ENCODE data around the gene RAP1A. TPM values are rescaled to one million over a fixed set of nuclear protein-coding genes. Genes with fewer than 3 reads are reported as not detected.
A peak's percentile ranks its signal among the peaks of the same experiment; 100 is the strongest.

Gene RAP1A
- 27.6 TPM for polyA plus RNA-seq (2012; ENCODE audit: insufficient read depth, insufficient read length, low read depth)

- Histone ChIP-seq H3K36me3 (no peaks in the 10 kb centered on the region), H3K4me1 (no peaks in the 10 kb centered on the region), H3K9me3 (no peaks in the 10 kb centered on the region), H3K4me3 (ENCODE audit: low read depth, low read length) (peak within 1 kb of the TSS; percentile 82), H3K27me3 (no peaks in the 10 kb centered on the region)
- TF ChIP-seq CTCF (IDR thresholded peaks at IDR 0.05; ENCODE audit: low read depth, low read length): no peak
- peak; percentile 97 for DNase-seq
These were observed at the start of gene RAP1A for GRCh38 chr1:111619635-111620440. Gene RAP1A, plus strand, starts transcription at chr1:111619789. Its CDS starts 71,572 bp downstream, at chr1:111691361.

- Histone ChIP-seq H3K4me1 (no peaks in the 10 kb centered on the region), H3K4me3 (ENCODE audit: low read depth, low read length) (no peak overlapping the region), H3K27me3 (no peaks in the 10 kb centered on the region), H3K9me3 (no peaks in the 10 kb centered on the region), H3K36me3 (no peaks in the 10 kb centered on the region)
- no peak for DNase-seq
- TF ChIP-seq CTCF (IDR thresholded peaks at IDR 0.05; ENCODE audit: low read depth, low read length): no peak
These were observed 49.7 kb upstream of the RAP1A start for GRCh38 chr1:111569913-111570312.

GRCh38 chr1:111570781-111571181 lies 48.8 kb upstream of the RAP1A start:
- H3K27me3 ChIP-seq: no peaks in the 10 kb centered on the region
- no peaks in the 10 kb centered on the region for H3K4me1 ChIP-seq
- H3K9me3 ChIP-seq: no peaks in the 10 kb centered on the region
- peak; percentile 37 for DNase-seq
- no peaks in the 10 kb centered on the region for H3K36me3 ChIP-seq
- TF ChIP-seq CTCF (IDR thresholded peaks at IDR 0.05; ENCODE audit: low read depth, low read length): peak; percentile 44
- no peak overlapping the region for H3K4me3 ChIP-seq (ENCODE audit: low read depth, low read length)

GRCh38 chr1:111571239-111571638 lies 48.4 kb upstream of the RAP1A start:
- Histone ChIP-seq H3K27me3 (no peaks in the 10 kb centered on the region), H3K9me3 (no peaks in the 10 kb centered on the region), H3K36me3 (no peaks in the 10 kb centered on the region), H3K4me3 (ENCODE audit: low read depth, low read length) (no peak overlapping the region), H3K4me1 (no peaks in the 10 kb centered on the region)
- no peak for DNase-seq
- TF ChIP-seq CTCF (IDR thresholded peaks at IDR 0.05; ENCODE audit: low read depth, low read length): no peak

- H3K4me3 ChIP-seq (ENCODE audit: low read depth, low read length): no peak overlapping the region
- DNase-seq: no peak
- no peaks in the 10 kb centered on the region for H3K9me3 ChIP-seq
- H3K4me1 ChIP-seq: peaks cover 5% of the 10 kb centered on the region; the same call in 1 of the 2 replicates
- no peak for TF ChIP-seq CTCF (IDR thresholded peaks at IDR 0.05; ENCODE audit: low read depth, low read length)
- H3K27me3 ChIP-seq: no peaks in the 10 kb centered on the region
- no peaks in the 10 kb centered on the region for H3K36me3 ChIP-seq
These were observed 47.6 kb upstream of the RAP1A start for GRCh38 chr1:111571987-111572386.

- Histone ChIP-seq H3K9me3 (no peaks in the 10 kb centered on the region), H3K36me3 (no peaks in the 10 kb centered on the region), H3K4me1 (peaks cover 12% of the 10 kb centered on the region; the same call in 1 of the 2 replicates), H3K27me3 (no peaks in the 10 kb centered on the region), H3K4me3 (ENCODE audit: low read depth, low read length) (no peak overlapping the region)
- DNase-seq: no peak
- no peak for TF ChIP-seq CTCF (IDR thresholded peaks at IDR 0.05; ENCODE audit: low read depth, low read length)
These were observed 43.0 kb upstream of the RAP1A start for GRCh38 chr1:111576547-111576946.

All from BE2C (cell line).